ENCODE results near the gene CFAP221. TPM values are rescaled to one million over a fixed set of nuclear protein-coding genes. Genes with fewer than 3 reads are reported as not detected.

CFAP221 gene
- total RNA-seq, 1 experiment from 2014 or later = 0.20 TPM

GRCh38 chr2:119702203-119702917 is 158.1 kb downstream of the CFAP221 start:
- H4K91ac ChIP-seq (ENCODE audit: insufficient read length, low read depth, low read length) = no peak overlapping the region
- H2BK15ac ChIP-seq (ENCODE audit: low read depth, low read length) = no peak overlapping the region
- no peak overlapping the region for H2BK5ac ChIP-seq (ENCODE audit: insufficient read length, low read length)
- Mint-ChIP-seq H3K36me3 (ENCODE audit: insufficient read depth in 1 of 3, low read depth in 3 of 3) (peaks cover 8 to 10% (median 9%) of the 10 kb centered on the region in 3 experiments), H3K27ac (peak overlapping the region in 1 of 3 experiments; percentile 99; a peak in 3 of 7 replicates), H3K4me1 (peaks cover 50 to 55% of the 10 kb centered on the region in 2 experiments), H3K27me3 (ENCODE audit: low read depth) (peaks cover 1% of the 10 kb centered on the region; the same call in 1 of the 2 replicates), H3K4me3 (no peak overlapping the region; a peak in 1 of 5 replicates), H3K9me3 (peaks cover 10% of the 10 kb centered on the region in 2 experiments; a peak in 3 of 5 replicates)
- no peak overlapping the region for H2AK5ac ChIP-seq (ENCODE audit: insufficient read length, low read length)
- H2BK120ac ChIP-seq (ENCODE audit: low read depth, low read length, poor library complexity, severe bottlenecking) = no peak overlapping the region
- H2BK12ac ChIP-seq (ENCODE audit: insufficient read length, low read depth, low read length) = no peak overlapping the region
- H4K20me1 ChIP-seq (ENCODE audit: control insufficient read depth, insufficient read depth, insufficient read length) = no peaks in the 10 kb centered on the region
- no peaks in the 10 kb centered on the region for H3K23me2 ChIP-seq (ENCODE audit: insufficient read length, low read depth, low read length, poor library complexity, severe bottlenecking)
- no peak for TF ChIP-seq CTCF (conservative IDR thresholded peaks at IDR 0.05)
- no peak overlapping the region for H3K9ac ChIP-seq (ENCODE audit: extremely low read depth, insufficient read length, low read length)
- H3K23ac ChIP-seq (ENCODE audit: insufficient read length, low read depth, low read length) = no peak overlapping the region
- no peak overlapping the region for H3K27ac ChIP-seq (ENCODE audit: insufficient read length, low read depth, low read length)
- H4K5ac ChIP-seq (ENCODE audit: insufficient read length, low read depth, low read length) = no peak overlapping the region
- H2BK20ac ChIP-seq (ENCODE audit: low read depth, low read length, poor library complexity, severe bottlenecking) = no peak overlapping the region
- H3K56ac ChIP-seq (ENCODE audit: insufficient read length, low read depth, low read length) = no peak overlapping the region
- no peak overlapping the region for H2AFZ ChIP-seq (ENCODE audit: low read length)
- no peaks in the 10 kb centered on the region for H3K9me3 ChIP-seq (ENCODE audit: control insufficient read depth, low read depth, low read length)
- H3K4ac ChIP-seq (ENCODE audit: low read depth, low read length) = no peak overlapping the region
- H3K4me2 ChIP-seq (ENCODE audit: insufficient read depth, insufficient read length, low read length) = no peak overlapping the region
- DNase-seq = no peak
- H3K4me1 ChIP-seq (ENCODE audit: insufficient read depth, low read length) = peaks cover 12% of the 10 kb centered on the region; the same call in 1 of the 2 replicates
- H3K18ac ChIP-seq (ENCODE audit: insufficient read length, low read depth, low read length) = no peak overlapping the region
- H3K79me2 ChIP-seq (ENCODE audit: insufficient read depth, low read length) = no peaks in the 10 kb centered on the region
- H3T11ph ChIP-seq (ENCODE audit: low read length) = no peak overlapping the region
- WGBS (ENCODE audit: extremely low coverage, insufficient read length, low lambda C conversion rate) = no CpG with 5 or more reads among the region's 2 CpGs
- no peaks in the 10 kb centered on the region for H3K79me1 ChIP-seq (ENCODE audit: insufficient read depth, low read depth, low read length, poor library complexity, severe bottlenecking)
- H3K27me3 ChIP-seq (ENCODE audit: insufficient read depth, low read length) = no peaks in the 10 kb centered on the region
- no peak overlapping the region for H3K14ac ChIP-seq (ENCODE audit: insufficient read depth, low read length)
- no peak overlapping the region for H4K8ac ChIP-seq (replicated peaks; ENCODE audit: insufficient read length, low read depth, low read length)

Measured in H9 (cell line).